ENCODE results near the gene PRODH.
"Not testable (repeated sequence)": the region's sequence is repeated elsewhere in the genome, so short reads cannot be mapped to it uniquely, and the experiment has no call there.

GRCh38 chr22:18972029-18972428, 35.9 kb upstream of the PRODH start:
- not testable (repeated sequence) for TF ChIP-seq CTCF (conservative IDR thresholded peaks at IDR 0.05); EZH2 (IDR thresholded peaks at IDR 0.05; ENCODE audit: low read depth)

Measured in PC-9 (cell line).